ENCODE measurements around the gene EIF4G1.

The EIF4G1 gene

GRCh38 chr3:184349563-184350470 lies 35.4 kb downstream of the EIF4G1 start:
- DNase-seq (ENCODE audit: low read depth): no peak
- TF ChIP-seq CTCF (IDR thresholded peaks at IDR 0.05; ENCODE audit: insufficient read depth, low read depth, low read length, missing control alignments): no peak
- no peak overlapping the region for H3K4me3 ChIP-seq (ENCODE audit: low read length)

- DNase-seq (ENCODE audit: low read depth): no peak
- no peak overlapping the region for H3K4me3 ChIP-seq (ENCODE audit: low read length)
- no peak for TF ChIP-seq CTCF (IDR thresholded peaks at IDR 0.05; ENCODE audit: insufficient read depth, low read depth, low read length, missing control alignments)
Measured at GRCh38 chr3:184350618-184351017, 36.2 kb downstream of the EIF4G1 start.

- H3K4me3 ChIP-seq (ENCODE audit: low read length): no peak overlapping the region
- no peak for TF ChIP-seq CTCF (IDR thresholded peaks at IDR 0.05; ENCODE audit: insufficient read depth, low read depth, low read length, missing control alignments)
- DNase-seq (ENCODE audit: low read depth): no peak
Measured at GRCh38 chr3:184351511-184352148, 37.2 kb downstream of the EIF4G1 start.

GRCh38 chr3:184352149-184352785 lies 37.9 kb downstream of the EIF4G1 start:
- H3K4me3 ChIP-seq (ENCODE audit: low read length): no peak overlapping the region
- no peak for DNase-seq (ENCODE audit: low read depth)
- no peak for TF ChIP-seq CTCF (IDR thresholded peaks at IDR 0.05; ENCODE audit: insufficient read depth, low read depth, low read length, missing control alignments)

- TF ChIP-seq CTCF (IDR thresholded peaks at IDR 0.05; ENCODE audit: insufficient read depth, low read depth, low read length, missing control alignments): no peak
Measured at GRCh38 chr3:184352897-184353545, 38.6 kb downstream of the EIF4G1 start.

GRCh38 chr3:184353546-184353941 lies 39.1 kb downstream of the EIF4G1 start:
- no peak for TF ChIP-seq CTCF (IDR thresholded peaks at IDR 0.05; ENCODE audit: insufficient read depth, low read depth, low read length, missing control alignments)
- no peak for DNase-seq (ENCODE audit: low read depth)
- H3K4me3 ChIP-seq (ENCODE audit: low read length): no peak overlapping the region

More at GRCh38 chr3:184352897-184353545, 38.6 kb downstream of the EIF4G1 start:
- no peak overlapping the region for H3K4me3 ChIP-seq (ENCODE audit: low read length)
- no peak for DNase-seq (ENCODE audit: low read depth)
